ENCODE data around the gene SORCS1. TPM values are rescaled to one million over a fixed set of nuclear protein-coding genes. Genes with fewer than 3 reads are reported as not detected.
A peak's percentile ranks its signal among the peaks of the same experiment; 100 is the strongest.

SORCS1 gene
- total and polyA plus RNA-seq, 2 of the 8 experiments (the other 6 are each of a cell fraction or from before 2014, with no cell fraction given), result 4.1 to 4.6 TPM

DNA sequence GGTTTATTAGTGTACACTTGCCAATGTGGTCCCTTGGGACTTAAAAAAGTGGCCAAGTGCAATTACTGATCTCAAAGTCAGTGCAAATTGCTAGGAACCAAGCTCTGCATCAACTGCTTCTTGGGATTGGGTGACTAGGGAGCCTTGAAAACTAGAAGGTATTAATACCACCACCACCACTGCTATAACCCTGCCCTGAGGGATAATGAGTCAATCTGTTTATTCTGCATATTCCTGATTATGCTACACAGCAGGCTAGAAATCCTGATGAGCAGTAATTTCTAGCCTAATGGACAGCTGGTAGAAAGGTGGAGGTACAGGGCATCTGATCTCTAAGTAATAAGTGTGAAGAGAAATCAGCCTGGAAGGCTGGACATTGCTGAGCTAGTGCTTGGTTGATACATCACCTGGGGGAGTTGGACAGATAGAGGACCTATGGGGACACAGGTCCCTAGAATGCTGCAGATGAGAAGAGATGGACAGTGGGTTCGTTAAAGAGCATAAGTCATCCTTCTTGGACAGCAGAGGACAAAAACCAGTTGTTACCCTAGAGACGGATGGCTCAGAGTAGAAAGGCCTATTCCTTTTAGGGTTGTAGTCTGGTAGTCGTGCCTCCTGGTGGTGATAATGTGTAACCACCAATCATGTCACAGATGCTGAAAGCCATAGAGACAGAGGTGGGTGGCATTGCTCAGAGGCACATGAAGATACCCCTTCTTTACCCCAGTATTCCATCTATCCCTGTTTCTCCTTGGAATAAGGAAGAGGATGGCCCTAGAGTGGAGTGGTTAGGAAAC, 554.8 kb downstream of the SORCS1 start:
- H2AK5ac ChIP-seq (ENCODE audit: low read depth, low read length), result no peak overlapping the region
- H2BK20ac ChIP-seq (ENCODE audit: low read length), result no peak overlapping the region
- H3K27me3 ChIP-seq (replicated peaks in 1 of 4; ENCODE audit: control insufficient read depth in 3 of 4, extremely low read depth in 1 of 4, insufficient read depth in 3 of 4, low read length in 3 of 4), result peaks cover 3 to 6% (median 4%) of the 10 kb centered on the region in 4 experiments; a peak in 5 of 7 replicates
- no peak overlapping the region for H3K23ac ChIP-seq (ENCODE audit: insufficient read length)
- H3K56ac ChIP-seq (replicated peaks; ENCODE audit: insufficient read length, low read depth, low read length), result no peak overlapping the region
- ChIA-PET POLR2A (ENCODE audit: partially characterized antibody) (no interaction called here), CTCF (ENCODE audit: partially characterized antibody) (interaction anchor here (0.6 to 4.1 kb wide), 24 partner anchors 9 to 403 kb away, joined by 3 to 22 read pairs (median 3); no protein-coding TSS in a partner anchor)
- no peak overlapping the region for H2BK15ac ChIP-seq (ENCODE audit: low read length)
- H2BK12ac ChIP-seq (ENCODE audit: low read depth, low read length), result no peak overlapping the region
- H3K79me1 ChIP-seq (ENCODE audit: low read depth, low read length), result no peaks in the 10 kb centered on the region
- H2AFZ ChIP-seq (ENCODE audit: low read length), result no peak overlapping the region
- H2BK120ac ChIP-seq (replicated peaks; ENCODE audit: low read depth, low read length), result no peak overlapping the region
- H3K23me2 ChIP-seq (ENCODE audit: low read depth, low read length), result no peaks in the 10 kb centered on the region
- no peak overlapping the region for H4K91ac ChIP-seq (replicated peaks; ENCODE audit: insufficient read length, low read length)
- H3K4me3 ChIP-seq (ENCODE audit: extremely low read depth in 1 of 4, insufficient read depth in 2 of 4, low read depth in 3 of 4, low read length in 4 of 4), result no peak overlapping the region
- H3K18ac ChIP-seq (ENCODE audit: extremely low read depth, low read length), result no peak overlapping the region
- H4K20me1 ChIP-seq (replicated peaks in 1 of 2; ENCODE audit: control insufficient read depth in 1 of 2, insufficient read depth in 2 of 2, low read length in 2 of 2), result no peaks in the 10 kb centered on the region
- peak; percentile 80 for FAIRE-seq
- no peaks in the 10 kb centered on the region for H3K9me3 ChIP-seq (ENCODE audit: insufficient read depth in 2 of 2, low read depth in 1 of 2, low read length in 1 of 2)
- H3K27ac ChIP-seq (ENCODE audit: low read depth, low read length), result no peak overlapping the region
- no peaks in the 10 kb centered on the region for H3K36me3 ChIP-seq (ENCODE audit: control insufficient read depth in 2 of 4, insufficient read depth in 4 of 4, low read length in 3 of 4)
- H3K14ac ChIP-seq (ENCODE audit: insufficient read length), result no peak overlapping the region
- no peak overlapping the region for H2BK5ac ChIP-seq (ENCODE audit: low read depth, low read length)
- H3K79me2 ChIP-seq (ENCODE audit: control insufficient read depth in 1 of 2, insufficient read depth in 2 of 2, low read length in 2 of 2), result no peaks in the 10 kb centered on the region
- H3K4me1 ChIP-seq (replicated peaks in 1 of 4; ENCODE audit: control insufficient read depth in 3 of 4, insufficient read depth in 4 of 4, low read length in 3 of 4), result no peaks in the 10 kb centered on the region
- H3K9ac ChIP-seq (replicated peaks in 1 of 4; ENCODE audit: extremely low read depth in 1 of 4, low read depth in 3 of 4, low read length in 3 of 4), result no peak overlapping the region
- 57% methylated on average over 3 of the region's 3 CpGs; no CpG with 5 or more reads in 1 of the 2 experiments for WGBS, 2 experiments (ENCODE audit: extremely low coverage in 1 of 2, insufficient coverage in 1 of 2, insufficient read length in 1 of 2, insufficient replicate concordance in 2 of 2, low coverage in 1 of 2, low lambda C conversion rate in 2 of 2, missing lambda C conversion rate in 1 of 2)
- no peak overlapping the region for H3K4me2 ChIP-seq (ENCODE audit: insufficient read depth in 1 of 2, low read depth in 2 of 2, low read length in 2 of 2)
- no peak for DNase-seq (ENCODE audit: low read depth in 1 of 2, low spot score in 2 of 2)
- H4K8ac ChIP-seq (ENCODE audit: extremely low read depth, insufficient read depth, low read length), result no peak overlapping the region
- H4K5ac ChIP-seq (ENCODE audit: insufficient read length, low read depth, low read length), result no peak overlapping the region
- no peak overlapping the region for H3K4ac ChIP-seq (replicated peaks; ENCODE audit: insufficient read length, low read depth, low read length)
- TF ChIP-seq CTCF (IDR thresholded peaks at IDR 0.05; ENCODE audit: control extremely low read depth in 1 of 3, insufficient read depth in 1 of 3, low read depth in 1 of 3, low read length in 3 of 3) (peak; percentile 9 to 71 (median 63)), KDM4A (IDR thresholded peaks at IDR 0.05; ENCODE audit: low read depth, low read length, severe bottlenecking) (no peak)
